Hypothalamus (tissue), 51 donors: ENCODE data around the gene NAT10.
"Not testable (repeated sequence)": the region's sequence is repeated elsewhere in the genome, so short reads cannot be mapped to it uniquely, and the experiment has no call there.

ENCODE experiments used
- DNase-seq, 51 donors: peaks; one replicate each; lab custom pipeline; 2025; lab: John Stamatoyannopoulos, UW

Gene NAT10

DNA sequence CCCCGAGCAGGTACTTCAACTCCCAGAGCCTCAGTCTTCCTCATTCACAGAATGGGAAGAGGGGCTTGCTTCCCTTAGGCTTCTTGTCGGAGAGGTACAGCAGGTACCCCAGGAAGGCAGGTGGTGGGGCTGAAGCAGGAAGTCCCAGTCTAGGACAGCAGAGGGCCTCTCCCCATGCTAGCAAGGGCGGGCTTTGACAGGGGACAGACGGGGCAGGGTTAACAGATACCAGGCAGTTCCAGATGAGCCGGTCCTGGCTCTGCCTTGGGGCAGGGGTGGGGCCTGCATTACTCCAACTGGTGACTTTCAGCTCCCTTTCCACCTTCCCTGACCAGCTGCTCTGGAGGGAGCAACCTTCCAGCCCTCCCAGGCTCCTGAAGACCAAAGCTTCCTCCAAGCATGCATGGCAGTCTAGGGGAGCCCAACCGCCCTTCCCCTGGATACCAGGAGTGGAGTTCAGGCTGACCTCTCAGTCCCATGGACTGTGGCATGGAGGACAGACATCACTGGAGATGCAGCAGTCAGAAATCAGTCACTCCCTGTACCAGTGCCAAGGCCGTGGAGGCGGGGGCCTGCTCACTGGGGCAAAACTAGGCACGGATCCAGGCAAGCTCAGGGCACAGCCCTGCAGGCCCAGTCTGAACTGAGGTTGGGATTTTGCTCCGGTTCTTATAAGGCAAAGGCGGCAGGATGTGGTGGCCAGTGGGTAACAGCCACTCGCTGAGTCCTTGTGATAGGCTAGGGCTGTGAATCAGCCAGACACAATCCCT, 60.5 kb downstream of the NAT10 start:
- DNase-seq: peak in 8 of 51 donors; percentile 7 to 53 (median 18)

DNA sequence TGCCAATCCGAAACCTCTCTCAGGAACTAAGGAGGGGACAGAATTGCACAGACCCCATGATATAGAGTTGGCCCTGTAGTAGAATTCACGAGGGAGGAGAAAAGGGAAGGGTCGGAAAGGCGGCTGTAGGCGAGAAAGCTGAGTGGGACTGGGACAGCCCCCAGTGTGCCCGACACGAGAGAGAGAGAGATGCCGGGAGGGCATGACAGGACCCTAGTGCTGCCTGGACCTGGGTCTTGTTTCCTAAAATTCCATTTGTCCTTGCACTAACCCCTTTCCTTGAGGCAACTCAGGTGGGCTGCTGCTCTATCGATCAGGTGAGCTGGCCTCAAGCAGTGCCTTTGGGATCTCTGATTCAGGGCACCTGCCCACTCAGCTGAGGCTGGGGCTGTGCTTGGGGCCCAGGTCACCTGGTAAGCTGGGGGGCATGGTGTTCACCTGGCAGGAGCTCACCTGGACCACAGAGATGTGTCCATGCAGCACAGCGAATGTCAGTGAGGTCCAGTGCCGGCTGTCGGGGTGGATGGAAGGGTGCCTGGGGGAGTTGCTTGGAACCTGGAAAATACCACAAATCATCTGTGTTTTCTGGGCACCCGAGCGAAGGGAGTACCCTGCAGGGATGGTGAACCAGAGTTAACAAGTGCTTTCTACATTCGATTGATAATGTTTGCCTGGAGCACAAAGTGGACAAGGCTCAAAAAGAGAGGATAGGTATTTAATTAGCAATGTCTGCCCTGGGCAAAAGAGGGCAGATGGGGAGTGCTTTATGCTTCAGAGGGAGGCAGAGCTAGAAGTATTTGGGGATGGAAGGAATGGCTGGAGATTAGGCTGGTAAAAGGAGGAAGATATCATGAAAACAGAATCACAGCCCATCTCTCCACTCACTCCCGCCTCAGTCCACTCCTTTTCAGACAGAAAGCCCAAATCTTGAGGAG, 61.6 kb downstream of the NAT10 start:
- DNase-seq: no peak

DNA sequence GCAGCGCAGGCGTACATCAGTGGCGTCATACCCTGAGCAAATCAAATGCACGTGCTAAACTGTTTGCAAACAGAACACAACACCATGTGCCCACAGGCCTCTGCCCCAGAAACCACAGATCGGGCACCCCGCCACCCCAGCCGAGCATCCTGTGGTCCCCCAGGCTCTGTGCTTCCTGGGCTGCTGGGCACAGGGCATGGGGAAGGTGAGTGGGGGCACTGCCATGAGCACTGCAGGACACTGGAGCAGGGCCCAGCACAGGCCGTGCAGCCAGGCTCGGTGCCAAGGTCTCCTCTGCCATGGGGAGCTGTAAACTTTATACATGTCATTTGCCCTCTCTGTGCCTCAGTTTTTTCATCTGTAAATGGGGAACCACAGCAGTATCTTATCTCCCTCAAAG, 62.5 kb downstream of the NAT10 start:
- DNase-seq: no peak

DNA sequence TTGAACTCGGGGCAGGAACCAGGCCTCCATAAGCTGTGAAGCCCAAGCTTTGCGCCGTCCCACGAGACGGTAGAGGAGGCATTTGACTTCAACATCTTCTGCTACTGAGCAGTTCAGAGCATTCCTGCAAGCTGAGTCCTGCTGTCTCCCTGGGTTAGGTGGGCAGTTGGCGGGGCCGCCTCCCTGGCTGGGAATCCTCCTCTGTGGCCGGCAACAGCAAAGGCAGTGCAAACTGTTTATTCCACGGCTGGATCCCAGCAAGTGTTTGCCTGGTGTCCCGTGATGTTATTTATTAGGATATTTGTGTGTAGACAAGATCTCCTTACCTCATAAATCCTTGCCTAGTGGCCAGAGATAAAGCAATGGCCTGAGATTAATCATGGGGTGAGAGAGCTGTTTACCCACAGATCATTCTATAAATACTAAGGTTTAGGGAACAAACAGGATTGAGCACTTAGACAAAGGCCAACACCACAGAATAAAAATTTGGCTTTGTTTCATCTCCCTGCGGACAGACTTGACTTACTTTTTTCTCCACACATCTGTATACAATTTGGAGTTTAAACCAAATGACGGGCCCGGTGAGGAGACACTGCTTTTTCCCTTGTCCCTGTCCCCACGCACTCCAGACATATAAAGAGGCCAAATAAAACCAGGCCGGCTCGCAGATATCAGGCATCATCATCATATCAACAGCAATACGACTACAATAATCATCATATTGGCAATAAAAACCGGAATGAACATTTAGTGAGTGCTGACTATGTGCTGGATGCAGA, 63.4 kb downstream of the NAT10 start:
- no peak for DNase-seq

DNA sequence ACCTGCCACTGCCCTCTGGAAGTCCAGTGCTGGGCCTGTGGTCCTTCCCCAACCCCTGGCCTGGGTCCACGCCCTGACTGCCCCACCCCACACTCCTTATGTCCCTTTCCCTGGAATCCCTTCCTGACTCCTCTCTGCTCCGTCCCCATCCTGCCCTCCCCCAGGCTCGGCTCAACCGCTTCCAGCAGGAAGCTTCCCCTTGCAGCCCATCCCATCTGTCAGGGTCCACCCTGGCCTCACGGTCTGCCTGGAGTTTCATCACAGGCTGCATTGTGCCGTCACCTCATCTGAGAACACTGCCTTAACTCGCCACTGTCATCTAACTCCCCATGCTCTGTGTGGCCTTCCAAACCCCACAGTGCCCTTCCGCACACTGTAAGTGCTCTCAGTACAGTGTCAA, 64.3 kb downstream of the NAT10 start:
- DNase-seq: no peak

DNA sequence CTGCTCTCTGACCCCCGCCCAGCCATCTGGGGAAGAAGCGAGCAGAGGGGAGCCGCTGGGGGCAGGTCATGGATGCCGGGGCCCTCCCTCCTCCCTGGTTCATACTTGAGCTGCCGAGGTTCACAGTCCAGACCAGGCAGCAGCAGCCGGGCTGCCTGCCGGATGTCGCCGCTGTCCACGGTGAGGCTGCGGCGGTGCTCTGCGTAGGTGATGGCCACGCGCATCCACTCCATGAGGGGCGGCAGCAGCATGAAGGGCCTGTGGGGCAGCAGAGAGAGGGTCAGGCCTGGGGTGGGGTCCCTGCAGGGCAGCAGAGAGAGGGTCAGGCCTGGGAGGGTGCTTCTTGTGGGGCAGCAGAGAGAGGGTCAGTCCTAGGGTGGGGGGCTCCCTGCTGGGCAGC, 67.6 kb downstream of the NAT10 start:
- no peak for DNase-seq

DNA sequence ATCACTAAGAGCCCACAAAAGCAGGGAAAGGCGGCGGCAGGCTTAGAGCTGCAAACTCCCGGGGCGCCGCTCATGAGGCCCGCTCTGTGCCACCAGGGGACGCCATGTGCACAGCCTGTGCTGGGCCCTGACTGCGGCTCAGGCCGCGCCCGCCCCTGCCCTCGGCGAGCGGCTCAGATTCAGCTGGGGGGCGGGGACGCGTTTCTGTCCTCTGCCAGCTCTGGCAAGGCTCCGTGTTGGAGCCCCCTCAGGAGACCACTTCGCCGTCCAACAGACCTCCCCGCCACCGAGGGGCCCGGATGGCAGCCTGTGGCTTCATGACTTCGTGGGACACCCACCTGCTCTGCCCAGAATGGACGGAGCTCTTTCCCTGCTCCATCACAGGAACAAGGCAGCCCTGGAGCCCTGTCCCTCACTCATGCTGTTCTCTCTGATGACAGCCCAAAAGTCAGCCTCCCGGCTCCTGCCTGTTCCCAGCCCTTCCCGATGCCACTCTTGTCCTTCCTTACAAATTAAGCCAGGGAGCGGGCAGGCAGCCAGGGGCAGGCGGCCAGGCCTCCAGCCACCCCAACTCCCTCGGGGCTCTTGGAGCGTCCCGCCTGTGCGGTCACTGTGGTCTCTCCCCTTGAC, 69.1 kb downstream of the NAT10 start:
- peak in 50 of 51 donors; percentile 8 to 88 (median 62) for DNase-seq

DNA sequence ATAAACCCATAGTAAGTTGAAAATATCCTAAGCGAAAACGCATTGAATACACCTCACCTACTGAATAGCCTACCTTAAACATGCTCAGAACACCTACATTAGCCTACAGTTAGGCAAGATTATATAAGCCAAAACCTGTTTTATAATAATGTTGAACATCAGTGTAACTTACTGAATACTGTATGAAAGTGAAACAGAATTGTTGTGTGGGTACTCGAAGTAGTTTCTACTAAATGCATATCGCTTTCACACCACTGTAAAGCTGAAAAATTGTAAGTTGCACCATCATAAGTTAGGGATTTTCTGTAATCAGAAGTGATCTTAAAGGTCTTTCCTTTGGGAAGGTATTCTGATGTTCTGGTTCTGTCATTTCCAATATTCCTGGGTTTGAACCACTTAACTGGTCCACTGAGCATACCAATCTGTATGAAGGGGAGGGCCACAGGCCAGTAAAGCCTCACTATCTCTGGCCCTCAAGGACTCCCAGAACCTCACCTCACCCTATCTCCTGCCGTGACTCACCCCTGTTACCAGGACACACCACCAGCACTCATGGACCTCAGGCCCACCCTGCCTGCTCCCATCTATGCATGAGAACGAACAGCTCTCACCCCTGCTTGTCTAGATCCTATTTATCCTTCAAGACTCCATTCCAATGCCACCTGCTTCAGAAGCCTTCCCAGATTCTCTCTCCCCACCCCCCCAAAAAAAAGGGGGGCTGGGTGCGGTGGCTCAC, 70.0 kb downstream of the NAT10 start:
- DNase-seq: peak in 1 of 51 donors; percentile 14

DNA sequence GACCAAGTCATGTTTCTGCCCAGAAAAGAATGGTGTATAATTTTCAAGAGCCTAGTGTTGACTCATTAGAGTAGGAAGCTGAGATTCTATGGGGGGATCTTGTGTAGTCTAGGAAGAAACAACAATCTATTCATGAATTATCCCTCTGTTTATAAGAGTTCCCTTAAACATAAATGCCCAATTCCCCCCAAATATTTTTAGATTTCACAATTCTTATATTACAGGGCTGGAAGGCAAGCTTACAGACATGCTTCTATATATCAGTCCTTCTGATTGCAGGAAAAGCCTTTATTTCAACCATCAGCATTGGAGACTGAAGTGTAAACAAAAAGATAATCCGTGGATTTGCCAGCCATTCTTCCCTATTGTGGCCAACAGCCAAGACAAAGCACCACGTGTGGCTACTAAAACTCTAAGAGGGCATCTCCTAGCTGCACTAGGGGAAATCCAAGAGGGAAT, 71.4 kb downstream of the NAT10 start:
- peak in 3 of 51 donors; percentile 20 to 26 (median 20) for DNase-seq

DNA sequence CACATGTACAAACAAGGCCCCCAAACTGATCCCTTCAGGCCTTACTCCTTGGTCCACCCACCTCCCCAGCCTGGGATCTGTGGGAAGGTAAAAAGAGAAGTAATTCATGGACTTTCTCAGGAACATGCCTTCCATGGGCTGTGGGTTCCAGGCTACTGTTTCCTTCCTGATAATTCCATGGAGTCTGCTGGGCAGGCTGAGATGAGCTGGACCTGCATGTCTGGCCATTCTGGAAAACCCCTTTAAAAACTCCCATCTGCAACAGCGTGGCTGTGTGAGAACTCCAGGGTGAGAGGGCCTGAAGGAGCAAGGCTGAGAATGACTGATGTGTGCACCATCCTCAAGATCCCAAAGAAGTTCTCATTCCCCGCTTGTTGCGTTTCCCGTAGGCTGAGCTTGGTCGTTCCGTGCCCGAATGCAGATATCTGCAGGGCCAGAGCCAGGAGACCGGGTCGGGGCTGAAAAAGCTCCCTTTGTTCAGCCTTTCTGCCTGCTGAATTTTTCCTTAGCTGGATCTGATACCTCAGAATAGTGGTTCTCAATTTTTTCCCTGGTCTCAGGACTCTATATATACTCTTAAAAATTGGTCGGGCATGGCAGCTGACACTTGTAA, 72.9 kb downstream of the NAT10 start:
- peak in 3 of 51 donors; percentile 7 to 35 (median 22) for DNase-seq

DNA sequence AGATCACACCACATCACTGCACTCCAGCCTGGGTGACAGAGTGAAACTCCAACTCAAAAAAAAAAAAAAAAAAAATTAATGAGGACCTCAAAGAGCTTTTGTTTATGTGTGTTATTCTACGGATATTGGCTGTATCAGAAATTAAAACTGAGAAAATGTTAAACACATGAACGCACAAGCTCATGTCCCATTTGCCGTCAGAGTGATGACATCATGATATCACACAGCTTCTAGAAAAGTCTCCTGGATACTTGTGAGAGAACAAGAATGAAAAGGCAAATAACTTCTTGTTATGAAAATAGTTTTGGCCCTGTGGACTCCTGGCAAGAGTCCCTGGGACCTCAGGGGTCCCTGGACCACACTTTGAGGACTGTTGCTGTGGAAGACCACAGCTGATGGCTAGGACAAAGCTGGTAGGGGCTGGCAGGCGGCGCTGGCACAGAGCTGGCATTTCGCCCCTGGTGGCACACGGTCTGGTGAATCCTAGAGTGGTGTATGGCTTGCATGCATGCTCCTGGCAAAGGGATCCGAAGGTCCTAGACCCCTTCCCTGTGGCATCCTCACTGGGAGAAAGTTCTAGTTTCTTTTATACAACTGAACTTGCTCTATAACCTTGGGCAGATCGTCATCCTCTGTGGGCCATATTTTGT, 73.7 kb downstream of the NAT10 start:
- DNase-seq: no peak

DNA sequence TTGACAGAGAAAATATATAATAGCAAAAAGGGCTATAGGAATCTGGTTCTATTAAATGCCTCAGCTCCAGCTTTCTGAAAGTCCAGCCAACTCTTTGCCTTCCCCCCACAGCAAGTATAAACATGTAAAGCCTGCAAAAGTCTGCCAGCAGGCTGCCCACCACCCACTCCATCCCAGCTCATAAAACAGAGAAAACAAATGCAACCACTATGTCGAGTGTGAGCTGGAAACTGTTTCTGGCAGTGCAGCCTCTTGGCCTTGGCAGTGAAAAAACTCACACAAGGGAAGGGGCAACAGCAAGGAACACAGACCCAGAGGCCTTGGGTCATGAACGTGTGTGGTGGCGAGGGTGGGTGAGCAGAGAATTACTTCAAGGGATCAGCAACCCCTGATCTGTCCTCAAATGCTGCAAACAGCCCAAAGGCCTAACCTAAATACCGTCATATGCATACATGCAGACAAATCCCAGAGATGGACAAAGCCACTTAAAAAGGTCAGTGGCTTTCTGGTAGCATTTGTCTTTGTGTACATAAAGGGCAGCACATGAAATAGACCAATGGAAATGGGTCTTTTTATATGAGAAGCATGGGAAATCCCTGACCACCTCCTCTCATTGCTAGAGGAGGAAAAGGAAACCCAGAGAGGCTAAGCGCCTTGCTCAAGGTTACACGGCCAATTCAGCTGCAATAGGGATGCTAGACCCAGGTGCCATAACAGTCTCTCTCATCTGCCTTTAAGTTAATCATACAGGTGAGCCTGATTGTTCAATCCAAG, 74.8 kb downstream of the NAT10 start:
- peak in 2 of 51 donors; percentile 18 to 20 for DNase-seq

DNA sequence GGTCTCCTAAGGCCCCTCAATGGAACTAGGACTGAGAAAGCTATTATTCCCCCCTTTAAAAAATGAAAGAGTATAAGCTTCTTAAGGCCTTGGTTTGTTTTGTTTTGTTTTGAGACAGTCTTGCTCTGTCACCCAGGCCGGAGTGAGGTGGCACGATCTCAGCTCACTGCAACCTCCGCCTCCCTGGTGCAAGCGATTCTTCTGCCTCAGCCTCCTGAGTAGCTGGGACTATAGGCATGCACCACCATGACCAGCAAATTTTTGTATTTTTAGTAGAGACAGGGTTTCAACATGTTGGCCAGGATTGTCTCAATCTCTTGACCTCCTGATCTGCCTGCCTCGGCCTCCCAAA, 75.4 kb downstream of the NAT10 start:
- not testable (repeated sequence) for DNase-seq

DNA sequence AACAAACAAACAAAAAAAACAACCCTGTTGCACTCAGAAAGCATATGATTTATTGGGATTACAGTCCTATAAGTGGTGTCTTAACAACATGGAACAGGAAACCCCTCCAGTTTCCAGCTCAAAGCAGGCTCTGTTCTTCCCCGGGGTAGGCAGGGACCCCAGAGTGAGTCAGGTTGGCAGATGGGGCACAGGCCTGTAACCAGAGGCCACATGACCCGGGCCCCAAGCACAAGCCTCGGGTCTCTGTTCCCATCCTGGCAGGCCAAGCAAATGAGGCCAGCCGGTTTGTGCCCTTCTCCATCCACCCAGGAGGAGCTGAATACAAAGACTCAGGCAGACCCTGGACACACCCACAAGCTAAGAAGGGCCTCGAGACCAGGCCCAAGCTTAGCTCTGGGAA, 75.8 kb downstream of the NAT10 start:
- peak in 15 of 51 donors; percentile 7 to 45 (median 24) for DNase-seq

DNA sequence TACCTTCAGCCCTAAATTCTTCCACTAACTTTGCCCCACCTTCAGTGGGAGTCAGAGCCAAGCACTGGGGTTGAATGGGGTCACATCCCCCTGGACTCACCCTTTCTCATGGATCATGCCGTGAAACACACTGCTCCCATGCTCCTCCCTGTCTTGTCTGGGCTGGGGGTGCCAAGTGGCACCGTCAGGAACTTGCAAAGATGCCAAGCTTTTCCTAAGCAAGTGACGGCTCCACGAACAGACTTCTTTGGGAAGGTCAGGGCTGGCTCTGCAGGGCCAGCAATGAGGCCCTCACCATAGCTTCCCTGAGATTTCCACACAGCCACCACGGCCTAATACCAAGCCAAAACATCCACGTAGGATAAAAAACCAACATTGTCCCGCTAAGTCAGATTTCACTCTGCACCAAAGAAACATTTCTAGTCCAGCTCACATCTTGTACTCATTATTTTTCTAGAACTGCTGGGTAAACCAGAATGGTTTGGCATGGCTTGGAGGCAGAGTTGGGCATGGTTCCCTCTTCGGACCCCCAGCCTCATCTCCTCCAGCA, 76.5 kb downstream of the NAT10 start:
- no peak for DNase-seq

DNA sequence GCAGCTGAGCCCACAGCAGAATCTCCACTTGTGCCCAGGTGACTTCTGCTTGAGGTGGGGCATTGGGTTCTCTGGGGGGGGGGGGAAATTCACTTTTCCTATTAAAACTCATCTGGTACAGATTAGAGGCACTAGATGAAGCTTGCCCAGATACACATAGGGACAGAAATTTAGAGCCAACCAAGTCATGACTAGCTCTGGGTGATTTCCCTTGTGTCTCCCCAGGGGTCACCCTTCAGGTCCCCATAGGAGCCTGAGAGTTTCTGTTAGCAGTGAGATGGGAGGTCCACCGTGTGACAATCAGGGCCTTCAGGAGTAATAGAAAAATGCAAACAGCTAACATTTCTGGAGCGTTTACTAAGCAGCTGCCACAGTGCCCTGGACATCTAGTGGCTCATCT, 77.0 kb downstream of the NAT10 start:
- DNase-seq: no peak

DNA sequence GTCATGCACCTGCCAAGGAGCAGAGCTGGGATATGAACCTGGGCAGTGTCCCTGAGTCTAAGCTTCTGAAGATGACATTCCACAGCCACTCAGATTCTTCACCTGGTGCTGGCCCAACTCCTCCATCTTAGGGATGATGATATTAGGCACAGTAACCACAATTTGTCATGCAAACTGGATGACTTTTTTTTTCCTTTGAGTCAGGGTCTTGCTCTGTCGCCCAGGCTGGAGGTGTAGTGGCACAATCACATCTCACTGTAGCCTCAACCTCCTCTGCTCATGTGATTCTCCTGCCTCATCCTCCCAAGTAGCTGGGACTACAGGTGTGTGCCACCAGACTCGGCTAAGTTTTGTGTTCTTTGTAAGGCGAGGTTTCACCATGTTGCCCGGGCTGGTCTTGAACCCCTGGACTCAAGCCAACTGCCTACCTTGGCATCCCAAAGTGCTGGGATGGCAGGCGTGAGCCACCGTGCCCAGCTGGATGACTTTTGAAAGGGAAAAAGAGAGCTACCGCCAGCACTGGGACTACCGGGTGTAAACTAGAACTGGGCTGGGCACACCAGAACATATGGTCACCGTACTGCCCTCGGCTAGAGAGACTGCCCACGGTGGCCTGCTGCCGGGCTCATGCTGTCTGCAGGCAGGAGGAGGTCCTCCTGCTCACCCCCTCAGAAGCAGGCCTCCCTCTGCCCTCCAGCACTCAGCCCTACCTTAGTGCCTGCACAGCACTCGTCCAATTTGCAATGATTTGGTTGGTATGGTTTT, 77.7 kb downstream of the NAT10 start:
- DNase-seq: no peak
